ENCODE data around the gene CRYGN. TPM values are rescaled to one million over a fixed set of nuclear protein-coding genes. Genes with fewer than 3 reads are reported as not detected.

The CRYGN gene
- total RNA-seq, 1 donor from 2014 or later, result 2.5 TPM

- peaks cover 6% of the 10 kb centered on the region for H3K27me3 Mint-ChIP-seq
- H3K4me1 Mint-ChIP-seq (ENCODE audit: low read depth), result peaks cover 11% of the 10 kb centered on the region
- no peaks in the 10 kb centered on the region for H3K9me3 Mint-ChIP-seq (ENCODE audit: low read depth)
- no peak overlapping the region for H3K4me3 Mint-ChIP-seq (ENCODE audit: low read depth)
- H3K36me3 Mint-ChIP-seq (ENCODE audit: insufficient read depth), result no peaks in the 10 kb centered on the region
- no peak for DNase-seq (ENCODE audit: low spot score, unreplicated experiment)
- no peak overlapping the region for H3K27ac Mint-ChIP-seq
- TF ChIP-seq, protein P1, sequence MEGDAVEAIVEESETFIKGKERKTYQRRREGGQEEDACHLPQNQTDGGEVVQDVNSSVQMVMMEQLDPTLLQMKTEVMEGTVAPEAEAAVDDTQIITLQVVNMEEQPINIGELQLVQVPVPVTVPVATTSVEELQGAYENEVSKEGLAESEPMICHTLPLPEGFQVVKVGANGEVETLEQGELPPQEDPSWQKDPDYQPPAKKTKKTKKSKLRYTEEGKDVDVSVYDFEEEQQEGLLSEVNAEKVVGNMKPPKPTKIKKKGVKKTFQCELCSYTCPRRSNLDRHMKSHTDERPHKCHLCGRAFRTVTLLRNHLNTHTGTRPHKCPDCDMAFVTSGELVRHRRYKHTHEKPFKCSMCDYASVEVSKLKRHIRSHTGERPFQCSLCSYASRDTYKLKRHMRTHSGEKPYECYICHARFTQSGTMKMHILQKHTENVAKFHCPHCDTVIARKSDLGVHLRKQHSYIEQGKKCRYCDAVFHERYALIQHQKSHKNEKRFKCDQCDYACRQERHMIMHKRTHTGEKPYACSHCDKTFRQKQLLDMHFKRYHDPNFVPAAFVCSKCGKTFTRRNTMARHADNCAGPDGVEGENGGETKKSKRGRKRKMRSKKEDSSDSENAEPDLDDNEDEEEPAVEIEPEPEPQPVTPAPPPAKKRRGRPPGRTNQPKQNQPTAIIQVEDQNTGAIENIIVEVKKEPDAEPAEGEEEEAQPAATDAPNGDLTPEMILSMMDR (IDR thresholded peaks at IDR 0.05; ENCODE audit: unreplicated experiment), result no peak
These were observed 6.1 kb downstream of the CRYGN start for GRCh38 chr7:151433721-151434400.

GRCh38 chr7:151432658-151433521 lies 7.1 kb downstream of the CRYGN start:
- no peak for DNase-seq (ENCODE audit: low spot score, unreplicated experiment)
- TF ChIP-seq, protein P1 (IDR thresholded peaks at IDR 0.05; ENCODE audit: unreplicated experiment), result no peak
- Mint-ChIP-seq H3K27ac (no peak overlapping the region), H3K4me3 (ENCODE audit: low read depth) (no peak overlapping the region), H3K36me3 (ENCODE audit: insufficient read depth) (no peaks in the 10 kb centered on the region), H3K9me3 (ENCODE audit: low read depth) (no peaks in the 10 kb centered on the region), H3K27me3 (peaks cover 4% of the 10 kb centered on the region), H3K4me1 (ENCODE audit: low read depth) (peaks cover 21% of the 10 kb centered on the region)

- Mint-ChIP-seq H3K9me3 (ENCODE audit: low read depth) (no peaks in the 10 kb centered on the region), H3K4me3 (ENCODE audit: low read depth) (no peak overlapping the region), H3K36me3 (ENCODE audit: insufficient read depth) (peaks cover 1% of the 10 kb centered on the region), H3K4me1 (ENCODE audit: low read depth) (peaks cover 24% of the 10 kb centered on the region), H3K27ac (no peak overlapping the region), H3K27me3 (peaks cover 3% of the 10 kb centered on the region)
- TF ChIP-seq, protein P1 (IDR thresholded peaks at IDR 0.05; ENCODE audit: unreplicated experiment), result no peak
- no peak for DNase-seq (ENCODE audit: low spot score, unreplicated experiment)
These were observed 8.1 kb downstream of the CRYGN start for GRCh38 chr7:151431768-151432311.

- H3K36me3 Mint-ChIP-seq (ENCODE audit: insufficient read depth), result peaks cover 1% of the 10 kb centered on the region
- TF ChIP-seq, protein P1 (IDR thresholded peaks at IDR 0.05; ENCODE audit: unreplicated experiment), result no peak
- no peak overlapping the region for H3K4me3 Mint-ChIP-seq (ENCODE audit: low read depth)
- no peak for DNase-seq (ENCODE audit: low spot score, unreplicated experiment)
- peaks cover 24% of the 10 kb centered on the region for H3K4me1 Mint-ChIP-seq (ENCODE audit: low read depth)
- no peaks in the 10 kb centered on the region for H3K9me3 Mint-ChIP-seq (ENCODE audit: low read depth)
- H3K27ac Mint-ChIP-seq, result no peak overlapping the region
- H3K27me3 Mint-ChIP-seq, result no peaks in the 10 kb centered on the region
These were observed 8.6 kb downstream of the CRYGN start for GRCh38 chr7:151431281-151431767.
